SK-N-SH treated with all-trans-retinoic acid at 6 μM for 48 hours (cell line): ENCODE measurements around the gene POLG2.
"Not testable (repeated sequence)": the region's sequence is repeated elsewhere in the genome, so short reads cannot be mapped to it uniquely, and the experiment has no call there.

Experiments
- ATAC-seq: fragments of 200-7000 bp; cut with Tn5 transposase; 3 replicates; pipeline ENCODE4 v1.9.1; 2020; ENCODE audit warnings: mild to moderate bottlenecking, moderate library complexity
- ARNTL ChIP-seq: fragments of 450-650 bp; formaldehyde crosslinking; IDR thresholded peaks from 2 replicates; pipeline ENCODE4 v1.5.0; 2020; ENCODE audit warnings: low read depth, mild to moderate bottlenecking, moderate library complexity, borderline replicate concordance
- BACH2 ChIP-seq: fragments of 250-450 bp; sonication (Bioruptor Pico); IDR thresholded peaks from 2 replicates; pipeline ENCODE4 v1.9.0; 2021; ENCODE audit warnings: mild to moderate bottlenecking, borderline replicate concordance
- CSDC2 ChIP-seq: fragments of 250-450 bp; sonication (Bioruptor Pico); IDR thresholded peaks from 2 replicates; pipeline ENCODE4 v1.5.0; 2020; ENCODE audit warnings: mild to moderate bottlenecking, moderate library complexity
- ESRRG ChIP-seq: fragments of 250-450 bp; sonication (Bioruptor Pico); IDR thresholded peaks from 2 replicates; pipeline ENCODE4 v1.6.1; 2021; ENCODE audit warnings: mild to moderate bottlenecking
- GLIS3 ChIP-seq: fragments of 250-450 bp; sonication (Bioruptor Pico); IDR thresholded peaks from 2 replicates; pipeline ENCODE4 v1.5.0; 2020; ENCODE audit warnings: mild to moderate bottlenecking, moderate library complexity
- ISL1 ChIP-seq: fragments of 250-450 bp; sonication (Bioruptor Pico); IDR thresholded peaks from 2 replicates; pipeline ENCODE4 v2.1.2; 2022; ENCODE audit warnings: mild to moderate bottlenecking, moderate library complexity
- OSR1 ChIP-seq: fragments of 250-450 bp; sonication (Bioruptor Pico); IDR thresholded peaks from 2 replicates; pipeline ENCODE4 v1.8.0; 2022; ENCODE audit warnings: moderate library complexity, mild to moderate bottlenecking, inconsistent platforms
- PPARA ChIP-seq: fragments of 250-450 bp; sonication (Bioruptor Pico); IDR thresholded peaks from 2 replicates; pipeline ENCODE4 v1.5.0; 2020; ENCODE audit warnings: mild to moderate bottlenecking, borderline replicate concordance
- RARB ChIP-seq: fragments of 250-450 bp; sonication (Bioruptor Pico); IDR thresholded peaks from 2 replicates; pipeline ENCODE4 v1.8.0; 2021; ENCODE audit warnings: mild to moderate bottlenecking, moderate library complexity
- SNAI2 ChIP-seq: fragments of 250-450 bp; sonication (Bioruptor Pico); IDR thresholded peaks from 2 replicates; pipeline ENCODE4 v1.5.0; 2020; ENCODE audit warnings: mild to moderate bottlenecking, moderate library complexity
- TCF4 ChIP-seq: fragments of 250-450 bp; sonication (Bioruptor Pico); IDR thresholded peaks from 2 replicates; pipeline ENCODE4 v1.8.0; 2021; ENCODE audit warnings: mild to moderate bottlenecking, moderate library complexity, borderline replicate concordance
- ZFP3 ChIP-seq: fragments of 250-450 bp; sonication (Bioruptor Pico); IDR thresholded peaks from 2 replicates; pipeline ENCODE4 v1.5.0; 2020; ENCODE audit warnings: mild to moderate bottlenecking, moderate library complexity
- ZFP30 ChIP-seq: fragments of 450-650 bp; formaldehyde crosslinking; IDR thresholded peaks from 2 replicates; pipeline ENCODE4 v1.5.0; 2022; ENCODE audit warnings: mild to moderate bottlenecking, moderate library complexity
- ZNF565 ChIP-seq: fragments of 450-650 bp; formaldehyde crosslinking; conservative IDR thresholded peaks from 2 replicates; pipeline ENCODE4 v1.5.0; 2020; ENCODE audit warnings: low read depth, mild to moderate bottlenecking, moderate library complexity
- ZNF70 ChIP-seq: fragments of 450-650 bp; formaldehyde crosslinking; IDR thresholded peaks from 2 replicates; pipeline ENCODE4 v1.5.0; 2020; ENCODE audit warnings: mild to moderate bottlenecking, moderate library complexity
- ZNF8 ChIP-seq: fragments of 450-650 bp; formaldehyde crosslinking; IDR thresholded peaks from 2 replicates; pipeline ENCODE4 v1.5.0; 2020; ENCODE audit warnings: mild to moderate bottlenecking, moderate library complexity
- TF ChIP-seq, protein P1 (sequence below): fragments of 250-450 bp; sonication (Bioruptor Pico); IDR thresholded peaks from 2 replicates; pipeline ENCODE4 v1.5.0; 2020; ENCODE audit warnings: mild to moderate bottlenecking, moderate library complexity
- TF ChIP-seq, protein P2 (sequence below): fragments of 250-450 bp; sonication (Bioruptor Pico); IDR thresholded peaks from 2 replicates; pipeline ENCODE4 v1.8.0; 2020; ENCODE audit warnings: mild to moderate bottlenecking, moderate library complexity, borderline replicate concordance
- TF ChIP-seq, protein P3 (sequence below): fragments of 250-450 bp; sonication (Bioruptor Pico); IDR thresholded peaks from 2 replicates; pipeline ENCODE4 v1.8.0; 2021; ENCODE audit warnings: low read depth, mild to moderate bottlenecking, moderate library complexity, borderline replicate concordance
- TF ChIP-seq, protein P4 (sequence below): fragments of 250-450 bp; sonication (Bioruptor Pico); IDR thresholded peaks from 2 replicates; pipeline ENCODE4 v1.5.1; 2020; ENCODE audit warnings: low read depth, mild to moderate bottlenecking, moderate library complexity

Gene POLG2

DNA sequence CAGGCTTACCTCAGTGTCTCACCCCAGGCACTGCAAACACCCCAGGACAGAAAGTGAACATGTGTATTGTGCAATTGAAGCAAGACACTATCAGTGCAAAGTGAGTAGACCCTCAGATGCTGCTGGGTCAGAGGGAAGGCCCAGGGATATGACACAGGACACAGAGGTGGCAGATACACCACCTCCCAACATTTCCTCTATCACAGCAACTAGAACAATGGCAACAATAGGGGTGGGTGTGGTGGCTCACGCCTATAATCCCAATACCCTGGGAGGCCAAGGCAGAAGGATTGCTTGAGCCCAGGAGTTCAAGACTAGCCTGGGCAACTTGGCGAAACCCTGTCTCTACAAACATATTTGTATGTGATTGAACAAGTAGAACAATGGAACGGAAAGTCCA lies 25.4 kb downstream of the POLG2 start:
- no peak for TF ChIP-seq BACH2 (CRISPR knock-in tag)
- no peak for TF ChIP-seq ZNF70
- TF ChIP-seq ARNTL (CRISPR knock-in tag): no peak
- no peak for TF ChIP-seq RARB (CRISPR knock-in tag)
- TF ChIP-seq, protein P1, sequence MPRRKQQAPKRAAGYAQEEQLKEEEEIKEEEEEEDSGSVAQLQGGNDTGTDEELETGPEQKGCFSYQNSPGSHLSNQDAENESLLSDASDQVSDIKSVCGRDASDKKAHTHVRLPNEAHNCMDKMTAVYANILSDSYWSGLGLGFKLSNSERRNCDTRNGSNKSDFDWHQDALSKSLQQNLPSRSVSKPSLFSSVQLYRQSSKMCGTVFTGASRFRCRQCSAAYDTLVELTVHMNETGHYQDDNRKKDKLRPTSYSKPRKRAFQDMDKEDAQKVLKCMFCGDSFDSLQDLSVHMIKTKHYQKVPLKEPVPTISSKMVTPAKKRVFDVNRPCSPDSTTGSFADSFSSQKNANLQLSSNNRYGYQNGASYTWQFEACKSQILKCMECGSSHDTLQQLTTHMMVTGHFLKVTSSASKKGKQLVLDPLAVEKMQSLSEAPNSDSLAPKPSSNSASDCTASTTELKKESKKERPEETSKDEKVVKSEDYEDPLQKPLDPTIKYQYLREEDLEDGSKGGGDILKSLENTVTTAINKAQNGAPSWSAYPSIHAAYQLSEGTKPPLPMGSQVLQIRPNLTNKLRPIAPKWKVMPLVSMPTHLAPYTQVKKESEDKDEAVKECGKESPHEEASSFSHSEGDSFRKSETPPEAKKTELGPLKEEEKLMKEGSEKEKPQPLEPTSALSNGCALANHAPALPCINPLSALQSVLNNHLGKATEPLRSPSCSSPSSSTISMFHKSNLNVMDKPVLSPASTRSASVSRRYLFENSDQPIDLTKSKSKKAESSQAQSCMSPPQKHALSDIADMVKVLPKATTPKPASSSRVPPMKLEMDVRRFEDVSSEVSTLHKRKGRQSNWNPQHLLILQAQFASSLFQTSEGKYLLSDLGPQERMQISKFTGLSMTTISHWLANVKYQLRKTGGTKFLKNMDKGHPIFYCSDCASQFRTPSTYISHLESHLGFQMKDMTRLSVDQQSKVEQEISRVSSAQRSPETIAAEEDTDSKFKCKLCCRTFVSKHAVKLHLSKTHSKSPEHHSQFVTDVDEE (CRISPR knock-in tag): no peak
- TF ChIP-seq PPARA (CRISPR knock-in tag): no peak
- TF ChIP-seq SNAI2: no peak
- TF ChIP-seq GLIS3 (CRISPR knock-in tag): no peak
- TF ChIP-seq TCF4 (CRISPR knock-in tag): no peak
- TF ChIP-seq ZNF8 (CRISPR knock-in tag): no peak
- no peak for TF ChIP-seq ZFP3

DNA sequence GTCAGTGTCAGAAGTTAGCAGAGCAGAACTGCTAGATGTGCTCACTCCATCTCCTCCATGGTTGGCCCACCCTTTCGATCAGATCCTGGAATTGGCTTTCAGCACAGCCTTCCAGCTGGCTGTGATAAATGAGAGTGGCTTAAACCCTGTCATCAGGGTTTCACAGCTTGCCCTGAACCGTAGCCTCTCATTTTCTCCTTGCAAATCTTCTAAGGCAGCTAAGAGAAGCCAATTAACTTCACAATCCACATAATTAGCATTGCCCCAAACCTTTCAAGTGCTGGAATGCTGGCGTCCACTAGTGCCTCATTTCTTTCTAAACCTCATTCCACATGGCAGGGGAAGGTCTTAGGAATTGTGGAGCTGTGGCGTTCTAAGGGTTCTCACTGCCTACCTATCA lies 26.2 kb downstream of the POLG2 start:
- no peak for ATAC-seq
- TF ChIP-seq TCF4 (CRISPR knock-in tag) (no peak), SNAI2 (no peak), ZFP30 (CRISPR knock-in tag) (no peak), ZNF70 (no peak), RARB (CRISPR knock-in tag) (no peak)
- TF ChIP-seq, all 23 proteins: peak for 0

More for the DNA sequence above, 25.4 kb downstream of the POLG2 start:
- ATAC-seq: no peak

DNA sequence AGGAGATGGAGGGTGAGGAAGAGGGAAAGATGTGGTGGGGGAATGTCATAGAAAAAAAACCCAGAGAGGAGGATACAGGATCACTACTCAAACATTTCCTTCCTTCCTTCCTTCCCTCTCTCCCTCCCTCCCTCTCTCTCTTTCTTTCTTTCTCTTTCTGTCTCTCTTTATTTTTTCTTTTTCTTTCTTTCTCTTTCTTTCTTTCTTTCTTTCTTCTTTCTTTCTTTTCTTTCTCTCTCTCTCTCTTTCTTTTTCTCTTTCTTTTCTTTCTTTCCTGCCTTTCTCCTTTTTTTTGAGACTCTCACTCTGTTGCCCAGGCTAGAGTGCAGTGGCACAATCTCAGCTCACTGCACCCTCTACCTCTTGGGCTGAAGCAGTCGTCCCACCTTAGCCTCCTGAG lies 30.0 kb downstream of the POLG2 start:
- not testable (repeated sequence) for ATAC-seq

DNA sequence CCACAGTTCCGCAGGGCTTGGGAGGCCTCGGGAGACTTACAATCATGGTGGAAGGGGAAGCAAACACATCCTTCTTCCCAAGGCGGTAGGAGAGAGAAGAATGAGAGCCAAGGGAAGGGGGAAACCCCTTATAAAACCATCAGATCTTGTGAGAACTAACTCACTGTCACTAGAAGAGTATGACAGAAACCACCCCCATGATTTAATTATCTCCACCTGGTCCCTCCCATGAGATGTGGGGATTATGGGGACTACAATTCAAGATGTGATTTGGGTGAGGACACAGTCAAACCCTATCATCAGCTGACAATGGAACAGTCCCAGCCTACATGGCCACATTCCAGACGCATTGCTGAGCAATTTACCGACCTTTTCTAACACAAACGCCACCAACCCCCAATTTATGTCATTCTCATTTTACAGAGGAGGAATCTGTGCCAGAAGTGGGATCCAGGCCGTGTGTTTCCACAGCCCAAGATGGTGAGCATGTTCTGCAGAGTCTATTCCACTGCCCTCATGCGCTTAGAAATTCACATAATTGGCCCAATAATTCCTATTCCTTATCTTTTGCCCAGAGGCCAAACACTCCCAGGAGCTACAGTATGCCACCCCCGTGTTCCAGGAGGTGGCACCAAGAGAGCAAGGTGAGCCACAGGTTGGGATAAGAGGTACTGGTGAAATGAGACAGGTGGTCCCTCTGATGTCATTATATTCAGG lies 30.7 kb downstream of the POLG2 start:
- ATAC-seq: no peak; the same call in 2 of the 3 replicates
- TF ChIP-seq ISL1: no peak
- TF ChIP-seq SNAI2: no peak
- TF ChIP-seq ZNF70: no peak
- TF ChIP-seq PPARA (CRISPR knock-in tag): no peak
- no peak for TF ChIP-seq ZNF565
- no peak for TF ChIP-seq GLIS3 (CRISPR knock-in tag)
- TF ChIP-seq CSDC2 (CRISPR knock-in tag): no peak

DNA sequence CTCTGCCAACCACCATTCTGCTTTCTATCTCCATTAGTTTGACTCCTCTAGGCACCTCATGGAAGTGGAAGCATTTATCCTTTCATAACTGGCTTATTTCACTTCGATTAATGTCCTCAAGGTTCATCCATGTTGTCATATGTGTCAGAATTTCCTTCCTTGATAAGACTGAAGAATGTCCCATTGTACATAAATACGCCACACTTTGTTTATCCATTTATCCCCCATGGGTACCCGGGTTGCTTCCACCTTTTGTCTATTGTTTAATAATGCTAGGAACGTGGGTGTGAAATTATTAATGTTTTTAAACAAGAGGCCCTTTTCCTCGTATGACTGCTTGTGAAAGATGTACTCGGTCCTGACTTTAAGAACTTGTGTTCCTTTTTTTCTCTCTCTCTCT lies 35.1 kb downstream of the POLG2 start:
- no peak for TF ChIP-seq SNAI2
- TF ChIP-seq OSR1 (CRISPR knock-in tag): no peak
- TF ChIP-seq ZFP3: no peak
- TF ChIP-seq BACH2 (CRISPR knock-in tag): no peak
- no peak for TF ChIP-seq CSDC2 (CRISPR knock-in tag)
- TF ChIP-seq, protein P2, sequence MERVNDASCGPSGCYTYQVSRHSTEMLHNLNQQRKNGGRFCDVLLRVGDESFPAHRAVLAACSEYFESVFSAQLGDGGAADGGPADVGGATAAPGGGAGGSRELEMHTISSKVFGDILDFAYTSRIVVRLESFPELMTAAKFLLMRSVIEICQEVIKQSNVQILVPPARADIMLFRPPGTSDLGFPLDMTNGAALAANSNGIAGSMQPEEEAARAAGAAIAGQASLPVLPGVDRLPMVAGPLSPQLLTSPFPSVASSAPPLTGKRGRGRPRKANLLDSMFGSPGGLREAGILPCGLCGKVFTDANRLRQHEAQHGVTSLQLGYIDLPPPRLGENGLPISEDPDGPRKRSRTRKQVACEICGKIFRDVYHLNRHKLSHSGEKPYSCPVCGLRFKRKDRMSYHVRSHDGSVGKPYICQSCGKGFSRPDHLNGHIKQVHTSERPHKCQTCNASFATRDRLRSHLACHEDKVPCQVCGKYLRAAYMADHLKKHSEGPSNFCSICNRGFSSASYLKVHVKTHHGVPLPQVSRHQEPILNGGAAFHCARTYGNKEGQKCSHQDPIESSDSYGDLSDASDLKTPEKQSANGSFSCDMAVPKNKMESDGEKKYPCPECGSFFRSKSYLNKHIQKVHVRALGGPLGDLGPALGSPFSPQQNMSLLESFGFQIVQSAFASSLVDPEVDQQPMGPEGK (CRISPR knock-in tag): no peak
- no peak for TF ChIP-seq ZNF565
- no peak for TF ChIP-seq ISL1
- TF ChIP-seq ZFP30 (CRISPR knock-in tag): no peak
- TF ChIP-seq, protein P3, sequence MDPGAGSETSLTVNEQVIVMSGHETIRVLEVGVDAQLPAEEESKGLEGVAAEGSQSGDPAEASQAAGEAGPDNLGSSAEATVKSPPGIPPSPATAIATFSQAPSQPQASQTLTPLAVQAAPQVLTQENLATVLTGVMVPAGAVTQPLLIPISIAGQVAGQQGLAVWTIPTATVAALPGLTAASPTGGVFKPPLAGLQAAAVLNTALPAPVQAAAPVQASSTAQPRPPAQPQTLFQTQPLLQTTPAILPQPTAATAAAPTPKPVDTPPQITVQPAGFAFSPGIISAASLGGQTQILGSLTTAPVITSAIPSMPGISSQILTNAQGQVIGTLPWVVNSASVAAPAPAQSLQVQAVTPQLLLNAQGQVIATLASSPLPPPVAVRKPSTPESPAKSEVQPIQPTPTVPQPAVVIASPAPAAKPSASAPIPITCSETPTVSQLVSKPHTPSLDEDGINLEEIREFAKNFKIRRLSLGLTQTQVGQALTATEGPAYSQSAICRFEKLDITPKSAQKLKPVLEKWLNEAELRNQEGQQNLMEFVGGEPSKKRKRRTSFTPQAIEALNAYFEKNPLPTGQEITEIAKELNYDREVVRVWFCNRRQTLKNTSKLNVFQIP (CRISPR knock-in tag): no peak
- no peak for TF ChIP-seq GLIS3 (CRISPR knock-in tag)
- TF ChIP-seq ZNF70: no peak
- ATAC-seq: no peak

DNA sequence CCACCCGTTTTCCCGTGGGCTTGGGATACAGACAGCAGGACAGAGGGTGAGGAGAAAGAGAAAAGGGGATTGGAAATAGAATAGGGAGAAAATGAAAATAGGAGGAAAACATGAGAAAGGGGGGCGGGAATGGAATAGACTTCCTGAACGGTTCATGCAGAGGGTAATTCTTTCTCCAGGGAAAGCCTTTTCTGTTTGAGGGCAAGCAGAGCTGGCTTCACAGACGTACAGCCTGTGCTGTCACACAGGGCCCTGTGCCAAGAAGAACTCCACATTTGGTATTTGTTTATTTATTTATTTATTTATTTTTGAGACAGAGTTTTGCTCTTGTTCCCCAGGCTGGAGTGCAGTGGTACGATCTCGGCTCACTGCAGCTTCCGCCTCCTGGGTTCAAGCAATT lies 35.9 kb downstream of the POLG2 start:
- ATAC-seq: no peak
- TF ChIP-seq ZNF70: no peak
- TF ChIP-seq, protein P4, sequence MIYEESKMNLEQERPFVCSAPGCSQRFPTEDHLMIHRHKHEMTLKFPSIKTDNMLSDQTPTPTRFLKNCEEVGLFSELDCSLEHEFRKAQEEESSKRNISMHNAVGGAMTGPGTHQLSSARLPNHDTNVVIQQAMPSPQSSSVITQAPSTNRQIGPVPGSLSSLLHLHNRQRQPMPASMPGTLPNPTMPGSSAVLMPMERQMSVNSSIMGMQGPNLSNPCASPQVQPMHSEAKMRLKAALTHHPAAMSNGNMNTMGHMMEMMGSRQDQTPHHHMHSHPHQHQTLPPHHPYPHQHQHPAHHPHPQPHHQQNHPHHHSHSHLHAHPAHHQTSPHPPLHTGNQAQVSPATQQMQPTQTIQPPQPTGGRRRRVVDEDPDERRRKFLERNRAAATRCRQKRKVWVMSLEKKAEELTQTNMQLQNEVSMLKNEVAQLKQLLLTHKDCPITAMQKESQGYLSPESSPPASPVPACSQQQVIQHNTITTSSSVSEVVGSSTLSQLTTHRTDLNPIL: no peak
- TF ChIP-seq ESRRG (CRISPR knock-in tag): no peak
- no peak for TF ChIP-seq OSR1 (CRISPR knock-in tag)
- TF ChIP-seq, protein P1 (CRISPR knock-in tag): no peak
- TF ChIP-seq ZFP30 (CRISPR knock-in tag): no peak
- no peak for TF ChIP-seq ARNTL (CRISPR knock-in tag)
